ENCODE measurements around the gene OSBPL5.

OSBPL5 gene

GRCh38 chr11:3162410-3163240 lies 2.5 kb downstream of the OSBPL5 start:
- DNase-seq = no peak

GRCh38 chr11:3161720-3162409 lies 3.2 kb downstream of the OSBPL5 start:
- no peak for DNase-seq

GRCh38 chr11:3161309-3161708 lies 3.8 kb downstream of the OSBPL5 start:
- DNase-seq = no peak

GRCh38 chr11:3160252-3161031 lies 4.7 kb downstream of the OSBPL5 start:
- DNase-seq = peak; percentile 80 to 98

GRCh38 chr11:3159296-3160190 lies 5.6 kb downstream of the OSBPL5 start:
- no peak for DNase-seq

- no peak for DNase-seq
Measured at GRCh38 chr11:3158821-3159220, 6.3 kb downstream of the OSBPL5 start.

- no peak for DNase-seq
Measured at GRCh38 chr11:3158131-3158591, 6.9 kb downstream of the OSBPL5 start.

GRCh38 chr11:3157381-3158130 lies 7.6 kb downstream of the OSBPL5 start:
- peak in 1 of 2 experiments; percentile 30 for DNase-seq

- DNase-seq = peak in 1 of 2 experiments; percentile 64
Measured at GRCh38 chr11:3156661-3157311, 8.3 kb downstream of the OSBPL5 start.

- DNase-seq = no peak
Measured at GRCh38 chr11:3156282-3156660, 8.8 kb downstream of the OSBPL5 start.

- no peak for DNase-seq
Measured at GRCh38 chr11:3155691-3156258, 9.3 kb downstream of the OSBPL5 start.

GRCh38 chr11:3155216-3155615 lies 9.9 kb downstream of the OSBPL5 start:
- DNase-seq = no peak

GRCh38 chr11:3154001-3154599 lies 11.0 kb downstream of the OSBPL5 start:
- no peak for DNase-seq

GRCh38 chr11:3153291-3153861 lies 11.7 kb downstream of the OSBPL5 start:
- DNase-seq = no peak

GRCh38 chr11:3152471-3153110 lies 12.5 kb downstream of the OSBPL5 start:
- DNase-seq = no peak

GRCh38 chr11:3150726-3151125 lies 14.4 kb downstream of the OSBPL5 start:
- DNase-seq = no peak

GRCh38 chr11:3149852-3150188 lies 15.3 kb downstream of the OSBPL5 start:
- no peak for DNase-seq

GRCh38 chr11:3148990-3149851 lies 15.9 kb downstream of the OSBPL5 start:
- no peak for DNase-seq
